ENCODE data around the gene ZNF586.
A peak's percentile ranks its signal among the peaks of the same experiment; 100 is the strongest.
"Not testable (repeated sequence)": the region's sequence is repeated elsewhere in the genome, so short reads cannot be mapped to it uniquely, and the experiment has no call there.

Gene ZNF586

GRCh38 chr19:57820599-57820998 is 51.1 kb downstream of the ZNF586 start:
- H3K27ac ChIP-seq, result no peak overlapping the region
- DNase-seq (ENCODE audit: low read depth, low spot score), result no peak

DNA sequence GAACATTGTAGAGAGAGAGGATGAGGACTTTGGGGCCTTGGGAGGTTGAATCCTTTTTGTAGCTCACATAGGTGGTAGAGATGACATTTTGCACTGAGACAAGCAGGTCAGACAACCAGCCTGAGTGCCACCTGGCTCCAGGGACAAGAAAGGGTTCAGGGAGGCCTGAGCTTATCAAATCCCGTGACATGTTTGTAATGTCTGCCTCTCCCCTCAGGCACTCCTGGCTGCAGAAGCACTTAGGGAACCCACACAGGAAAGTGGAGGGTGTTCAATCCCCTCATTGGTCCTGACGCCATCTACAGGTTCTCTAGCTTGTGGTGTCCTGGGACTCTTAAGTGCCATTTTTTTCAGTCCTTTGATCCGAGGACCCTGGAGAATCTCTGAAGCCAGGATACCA is 51.6 kb downstream of the ZNF586 start:
- H3K27ac ChIP-seq; DNase-seq (ENCODE audit: low read depth, low spot score): not testable (repeated sequence)

- DNase-seq (ENCODE audit: low read depth, low spot score); H3K27ac ChIP-seq: not testable (repeated sequence)
Observed at GRCh38 chr19:57821501-57821900, 52.0 kb downstream of the ZNF586 start.

- not testable (repeated sequence) for DNase-seq (ENCODE audit: low read depth, low spot score); H3K27ac ChIP-seq
Observed at GRCh38 chr19:57823155-57823554, 53.7 kb downstream of the ZNF586 start.

GRCh38 chr19:57823608-57824007 is 54.1 kb downstream of the ZNF586 start:
- not testable (repeated sequence) for DNase-seq (ENCODE audit: low read depth, low spot score); H3K27ac ChIP-seq

DNA sequence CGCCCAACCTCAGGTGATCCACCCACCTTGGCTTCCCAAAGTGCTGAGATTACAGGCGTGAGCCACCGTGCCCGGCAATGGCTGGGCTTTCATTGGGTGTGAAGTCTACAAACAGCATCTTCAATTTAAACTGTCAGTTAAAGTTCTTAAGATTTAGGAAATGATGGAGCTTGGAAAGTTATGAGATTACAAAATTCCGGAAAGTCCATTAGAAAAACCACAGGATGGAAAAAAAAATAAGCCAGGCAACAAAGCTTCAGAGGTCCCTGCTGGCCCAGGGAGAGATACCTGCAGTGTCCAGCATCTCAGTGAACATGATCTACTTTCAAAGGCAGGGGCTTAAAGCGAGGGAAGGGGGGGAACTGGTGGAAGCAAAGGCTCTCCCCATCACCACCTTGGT is 56.0 kb downstream of the ZNF586 start:
- DNase-seq (ENCODE audit: low read depth, low spot score), result no peak
- no peak overlapping the region for H3K27ac ChIP-seq

- peak overlapping the region; percentile 46 for H3K27ac ChIP-seq
- DNase-seq (ENCODE audit: low read depth, low spot score), result no peak
Observed at GRCh38 chr19:57829316-57829715, 59.8 kb downstream of the ZNF586 start.

DNA sequence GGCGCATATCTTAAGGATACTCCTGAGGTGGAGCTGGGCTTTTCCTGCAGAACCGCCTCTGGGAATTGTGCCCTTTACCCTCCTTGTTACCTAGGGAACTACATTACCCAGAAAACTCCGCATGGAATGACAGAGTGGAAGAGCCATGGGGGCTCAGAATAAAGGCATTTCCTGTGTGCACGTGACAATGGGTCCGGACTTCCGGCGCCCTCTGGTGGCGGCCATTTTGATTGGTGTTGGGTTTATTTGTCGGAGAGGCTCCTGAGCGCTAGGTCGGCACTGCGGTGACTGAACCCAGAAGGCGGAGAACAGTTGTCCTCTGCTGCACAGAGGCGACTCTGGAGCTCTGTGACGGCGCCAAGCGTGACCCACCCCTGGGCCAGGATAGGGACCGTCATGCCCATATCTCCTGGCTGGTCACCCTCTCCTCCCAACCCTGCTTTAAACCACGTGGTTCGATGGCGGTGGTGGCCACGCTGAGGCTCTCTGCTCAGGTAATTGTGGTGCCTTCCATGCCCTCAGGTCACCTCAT is 60.7 kb downstream of the ZNF586 start, which contains the start of gene ZNF587B:
Gene ZNF587B (plus strand): TSS at position 229 of the 532 bp plus-strand sequence. CDS start 230 bp downstream, at position 459.
- peak within 1 kb of the TSS; percentile 46 for H3K27ac ChIP-seq

More for the DNA sequence above, 60.7 kb downstream of the ZNF586 start, which contains the start of gene ZNF587B:
- DNase-seq (ENCODE audit: low read depth, low spot score), result no peak

Measured in epithelial cell of prostate (primary cell).